ENCODE data around the gene TPRN.

TPRN gene, protein sequence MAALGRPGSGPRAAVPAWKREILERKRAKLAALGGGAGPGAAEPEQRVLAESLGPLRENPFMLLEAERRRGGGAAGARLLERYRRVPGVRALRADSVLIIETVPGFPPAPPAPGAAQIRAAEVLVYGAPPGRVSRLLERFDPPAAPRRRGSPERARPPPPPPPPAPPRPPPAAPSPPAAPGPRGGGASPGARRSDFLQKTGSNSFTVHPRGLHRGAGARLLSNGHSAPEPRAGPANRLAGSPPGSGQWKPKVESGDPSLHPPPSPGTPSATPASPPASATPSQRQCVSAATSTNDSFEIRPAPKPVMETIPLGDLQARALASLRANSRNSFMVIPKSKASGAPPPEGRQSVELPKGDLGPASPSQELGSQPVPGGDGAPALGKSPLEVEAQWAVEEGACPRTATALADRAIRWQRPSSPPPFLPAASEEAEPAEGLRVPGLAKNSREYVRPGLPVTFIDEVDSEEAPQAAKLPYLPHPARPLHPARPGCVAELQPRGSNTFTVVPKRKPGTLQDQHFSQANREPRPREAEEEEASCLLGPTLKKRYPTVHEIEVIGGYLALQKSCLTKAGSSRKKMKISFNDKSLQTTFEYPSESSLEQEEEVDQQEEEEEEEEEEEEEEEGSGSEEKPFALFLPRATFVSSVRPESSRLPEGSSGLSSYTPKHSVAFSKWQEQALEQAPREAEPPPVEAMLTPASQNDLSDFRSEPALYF

DNA sequence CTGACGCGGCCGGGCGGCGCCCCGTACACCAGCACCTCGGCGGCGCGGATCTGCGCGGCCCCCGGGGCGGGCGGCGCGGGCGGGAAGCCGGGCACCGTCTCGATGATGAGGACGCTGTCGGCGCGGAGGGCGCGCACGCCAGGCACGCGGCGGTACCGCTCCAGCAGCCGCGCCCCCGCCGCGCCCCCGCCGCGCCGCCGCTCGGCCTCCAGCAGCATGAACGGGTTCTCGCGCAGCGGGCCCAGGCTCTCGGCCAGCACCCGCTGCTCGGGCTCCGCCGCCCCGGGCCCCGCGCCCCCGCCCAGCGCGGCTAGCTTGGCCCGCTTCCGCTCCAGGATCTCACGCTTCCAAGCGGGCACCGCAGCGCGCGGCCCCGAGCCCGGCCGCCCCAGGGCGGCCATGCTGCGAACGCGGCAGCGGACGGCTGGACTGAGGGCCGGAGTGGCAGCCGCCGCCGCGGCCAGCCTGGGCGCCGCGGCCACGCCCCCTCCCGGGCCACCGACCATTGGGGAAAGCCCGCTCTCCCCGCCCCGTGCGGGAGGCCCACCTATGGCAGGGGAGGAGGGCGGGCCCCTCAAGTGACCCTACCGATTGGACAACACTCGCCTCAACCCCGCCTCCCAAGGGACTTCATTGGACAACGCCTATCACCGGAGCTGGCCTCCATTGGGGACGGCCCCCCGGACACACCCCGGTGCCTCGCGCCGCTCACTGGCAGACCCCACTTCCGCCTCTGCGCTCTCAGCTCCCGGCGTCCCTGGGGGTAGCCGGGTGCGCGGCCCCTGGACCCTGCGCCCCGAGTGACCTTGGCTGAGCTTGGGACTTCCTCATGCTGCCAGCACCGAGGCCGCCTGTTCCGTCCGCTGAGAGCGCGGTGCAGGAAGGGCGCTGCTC, at the start of gene TPRN:
Gene TPRN (minus strand): TSS at position 431 of the 894 bp plus-strand sequence. CDS start 30 bp downstream, at position 401.
- Histone ChIP-seq H3K4me2 (ENCODE audit: low read depth, low read length, poor library complexity, severe bottlenecking) (peak within 1 kb of the TSS; percentile 69), H3K9me3 (ENCODE audit: insufficient read depth, low read length) (no peaks in the 10 kb centered on the region), H3K9me2 (replicated peaks; ENCODE audit: insufficient read depth, low read length) (no peaks in the 10 kb centered on the region), H3K79me2 (ENCODE audit: insufficient read depth, low read length) (peaks cover 15% of the 10 kb centered on the region), H3K27ac (ENCODE audit: low read depth, low read length) (peak within 1 kb of the TSS; percentile 62), H4K20me1 (ENCODE audit: low read depth, low read length) (no peaks in the 10 kb centered on the region), H3K36me3 (ENCODE audit: low read length) (no peaks in the 10 kb centered on the region), H3F3A (ENCODE audit: insufficient read depth) (peaks cover 12% of the 10 kb centered on the region), H3K27me3 (ENCODE audit: low read length) (no peaks in the 10 kb centered on the region), H3K4me3 (ENCODE audit: insufficient read depth, low read length, poor library complexity, severe bottlenecking) (peak within 1 kb of the TSS; percentile 68), H2AFZ (ENCODE audit: low read depth, low read length, severe bottlenecking) (no peak within 1 kb of the TSS), H3K9ac (ENCODE audit: low read length) (peak within 1 kb of the TSS; percentile 80)
- TF ChIP-seq, protein P1, sequence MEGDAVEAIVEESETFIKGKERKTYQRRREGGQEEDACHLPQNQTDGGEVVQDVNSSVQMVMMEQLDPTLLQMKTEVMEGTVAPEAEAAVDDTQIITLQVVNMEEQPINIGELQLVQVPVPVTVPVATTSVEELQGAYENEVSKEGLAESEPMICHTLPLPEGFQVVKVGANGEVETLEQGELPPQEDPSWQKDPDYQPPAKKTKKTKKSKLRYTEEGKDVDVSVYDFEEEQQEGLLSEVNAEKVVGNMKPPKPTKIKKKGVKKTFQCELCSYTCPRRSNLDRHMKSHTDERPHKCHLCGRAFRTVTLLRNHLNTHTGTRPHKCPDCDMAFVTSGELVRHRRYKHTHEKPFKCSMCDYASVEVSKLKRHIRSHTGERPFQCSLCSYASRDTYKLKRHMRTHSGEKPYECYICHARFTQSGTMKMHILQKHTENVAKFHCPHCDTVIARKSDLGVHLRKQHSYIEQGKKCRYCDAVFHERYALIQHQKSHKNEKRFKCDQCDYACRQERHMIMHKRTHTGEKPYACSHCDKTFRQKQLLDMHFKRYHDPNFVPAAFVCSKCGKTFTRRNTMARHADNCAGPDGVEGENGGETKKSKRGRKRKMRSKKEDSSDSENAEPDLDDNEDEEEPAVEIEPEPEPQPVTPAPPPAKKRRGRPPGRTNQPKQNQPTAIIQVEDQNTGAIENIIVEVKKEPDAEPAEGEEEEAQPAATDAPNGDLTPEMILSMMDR (IDR thresholded peaks at IDR 0.05; ENCODE audit: insufficient read depth, low read length, poor library complexity, severe bottlenecking) = no peak
- TF ChIP-seq EZH2phosphoT487 (conservative IDR thresholded peaks at IDR 0.05; ENCODE audit: low read length) = no peak

DNA sequence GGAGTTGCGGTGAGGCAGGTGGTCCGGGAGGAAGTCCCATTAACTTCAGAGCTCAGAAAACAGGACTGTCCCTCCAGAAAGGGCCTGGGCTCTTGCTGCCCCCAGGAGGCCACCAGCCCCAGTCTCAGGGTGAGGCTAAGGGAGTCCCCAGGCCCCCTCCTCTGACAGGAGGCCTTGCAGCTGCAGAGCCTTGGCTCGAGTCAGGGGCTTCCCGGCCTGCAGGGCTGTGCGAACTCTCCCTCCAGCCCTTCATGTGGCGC, 47.3 kb upstream of the TPRN start:
- Histone ChIP-seq H3K9me2 (replicated peaks; ENCODE audit: insufficient read depth, low read length) (no peaks in the 10 kb centered on the region), H4K20me1 (ENCODE audit: low read depth, low read length) (no peaks in the 10 kb centered on the region; the same call in 1 of the 2 replicates), H3F3A (ENCODE audit: insufficient read depth) (peaks cover 7% of the 10 kb centered on the region; the same call in 1 of the 2 replicates), H3K9ac (ENCODE audit: low read length) (no peak overlapping the region), H3K27me3 (ENCODE audit: low read length) (no peaks in the 10 kb centered on the region), H3K4me3 (ENCODE audit: insufficient read depth, low read length, poor library complexity, severe bottlenecking) (no peak overlapping the region), H3K79me2 (ENCODE audit: insufficient read depth, low read length) (peaks cover 2% of the 10 kb centered on the region; the same call in 1 of the 2 replicates), H2AFZ (ENCODE audit: low read depth, low read length, severe bottlenecking) (no peak overlapping the region), H3K27ac (ENCODE audit: low read depth, low read length) (no peak overlapping the region), H3K9me3 (ENCODE audit: insufficient read depth, low read length) (no peaks in the 10 kb centered on the region), H3K4me2 (ENCODE audit: low read depth, low read length, poor library complexity, severe bottlenecking) (no peak overlapping the region), H3K36me3 (ENCODE audit: low read length) (no peaks in the 10 kb centered on the region)
- TF ChIP-seq, protein P1 (IDR thresholded peaks at IDR 0.05; ENCODE audit: insufficient read depth, low read length, poor library complexity, severe bottlenecking) = no peak
- no peak for TF ChIP-seq EZH2phosphoT487 (conservative IDR thresholded peaks at IDR 0.05; ENCODE audit: low read length)

DNA sequence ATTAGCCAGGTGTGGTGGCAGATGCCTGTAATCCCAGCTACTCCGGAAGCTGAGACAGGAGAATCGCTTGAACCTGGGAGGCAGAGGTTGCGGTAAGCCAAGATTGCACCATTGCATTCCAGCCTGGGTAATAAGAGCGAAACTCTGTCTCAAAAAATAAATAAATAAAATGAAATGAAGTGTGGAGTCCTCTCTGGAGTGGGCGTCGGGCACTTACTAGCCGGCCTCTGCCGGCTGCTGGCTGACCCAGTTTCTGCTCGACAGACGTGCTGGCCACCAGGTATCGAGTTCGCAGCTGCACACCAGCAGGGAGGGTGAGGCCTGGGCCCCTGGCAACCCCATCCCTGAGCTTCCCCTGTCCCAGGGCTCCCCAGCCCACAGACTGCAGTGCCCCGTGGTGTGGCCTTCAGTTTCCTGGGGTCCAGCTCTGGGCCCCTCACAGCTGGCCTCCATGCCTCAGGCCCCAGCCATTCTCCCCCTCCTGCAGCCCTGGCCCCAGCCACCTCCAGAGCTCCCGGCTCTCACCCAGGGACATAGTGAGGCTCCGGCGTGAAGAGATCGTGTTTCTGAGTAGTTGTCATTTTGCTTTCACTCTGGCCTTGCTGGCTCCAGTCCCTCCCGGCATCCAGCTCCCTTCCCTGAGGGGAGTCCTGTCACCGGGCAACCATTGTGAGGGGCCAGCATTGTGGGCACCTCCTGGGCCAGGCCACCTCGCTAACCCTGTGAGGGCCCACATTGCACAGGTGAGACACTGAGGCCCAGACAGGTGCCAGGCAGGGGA, 46.8 kb upstream of the TPRN start:
- H3K79me2 ChIP-seq (ENCODE audit: insufficient read depth, low read length) = peaks cover 7% of the 10 kb centered on the region; the same call in 1 of the 2 replicates
- no peak overlapping the region for H3K4me2 ChIP-seq (ENCODE audit: low read depth, low read length, poor library complexity, severe bottlenecking)
- no peak overlapping the region for H3K4me3 ChIP-seq (ENCODE audit: insufficient read depth, low read length, poor library complexity, severe bottlenecking)
- H4K20me1 ChIP-seq (ENCODE audit: low read depth, low read length) = peaks cover under 1% of the 10 kb centered on the region; the same call in 1 of the 2 replicates
- no peaks in the 10 kb centered on the region for H3K27me3 ChIP-seq (ENCODE audit: low read length)
- H2AFZ ChIP-seq (ENCODE audit: low read depth, low read length, severe bottlenecking) = no peak overlapping the region
- no peak overlapping the region for H3K9ac ChIP-seq (ENCODE audit: low read length)
- H3K27ac ChIP-seq (ENCODE audit: low read depth, low read length) = no peak overlapping the region
- H3K9me2 ChIP-seq (replicated peaks; ENCODE audit: insufficient read depth, low read length) = no peaks in the 10 kb centered on the region
- TF ChIP-seq, protein P1 (IDR thresholded peaks at IDR 0.05; ENCODE audit: insufficient read depth, low read length, poor library complexity, severe bottlenecking) = no peak
- TF ChIP-seq EZH2phosphoT487 (conservative IDR thresholded peaks at IDR 0.05; ENCODE audit: low read length) = no peak
- H3K36me3 ChIP-seq (ENCODE audit: low read length) = peaks cover 4% of the 10 kb centered on the region; the same call in 1 of the 2 replicates
- H3K9me3 ChIP-seq (ENCODE audit: insufficient read depth, low read length) = no peaks in the 10 kb centered on the region
- H3F3A ChIP-seq (ENCODE audit: insufficient read depth) = peaks cover 7% of the 10 kb centered on the region; the same call in 1 of the 2 replicates
